ENCODE data around the gene KPNA1. TPM values are rescaled to one million over a fixed set of nuclear protein-coding genes. Genes with fewer than 3 reads are reported as not detected.
"Not testable (repeated sequence)": the region's sequence is repeated elsewhere in the genome, so short reads cannot be mapped to it uniquely, and the experiment has no call there.

Gene KPNA1
- total RNA-seq, 1 donor from 2014 or later: 58.8 TPM

DNA sequence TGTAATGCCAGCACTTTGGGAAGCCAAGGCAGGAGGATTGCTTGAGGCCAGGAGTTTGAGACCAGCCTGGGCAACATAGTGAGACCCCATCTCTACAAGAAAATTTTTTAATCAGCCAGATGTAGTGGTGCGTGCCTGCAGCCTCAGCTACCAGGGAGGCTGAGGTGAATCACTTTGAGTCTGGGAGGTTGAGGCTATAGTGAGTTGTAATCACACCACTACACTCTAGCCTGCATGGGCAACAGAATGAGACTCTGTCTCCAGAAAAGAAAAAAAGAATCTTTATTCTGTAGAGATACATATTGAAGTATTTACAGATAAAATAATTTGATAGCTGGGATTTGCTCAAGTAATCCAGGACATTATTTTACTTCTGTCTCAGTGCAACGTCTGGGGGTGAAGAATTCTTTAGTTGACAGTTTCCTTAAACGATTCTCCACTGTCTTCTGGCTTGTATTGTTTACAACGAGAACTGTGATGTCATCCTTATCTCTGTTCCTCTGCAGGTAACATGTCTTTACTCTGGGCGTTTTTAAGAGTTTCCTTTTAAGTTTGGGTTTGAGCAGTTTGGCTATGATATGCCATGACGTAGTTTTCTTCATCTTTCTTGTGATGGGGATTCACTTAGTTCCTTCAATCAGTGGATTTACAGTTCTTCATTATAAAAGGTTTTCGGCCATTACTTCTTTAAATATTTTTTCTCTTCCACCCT, 26.3 kb downstream of the KPNA1 start:
- intact Hi-C loops (cut with micrococcal nuclease): no loop called here

DNA sequence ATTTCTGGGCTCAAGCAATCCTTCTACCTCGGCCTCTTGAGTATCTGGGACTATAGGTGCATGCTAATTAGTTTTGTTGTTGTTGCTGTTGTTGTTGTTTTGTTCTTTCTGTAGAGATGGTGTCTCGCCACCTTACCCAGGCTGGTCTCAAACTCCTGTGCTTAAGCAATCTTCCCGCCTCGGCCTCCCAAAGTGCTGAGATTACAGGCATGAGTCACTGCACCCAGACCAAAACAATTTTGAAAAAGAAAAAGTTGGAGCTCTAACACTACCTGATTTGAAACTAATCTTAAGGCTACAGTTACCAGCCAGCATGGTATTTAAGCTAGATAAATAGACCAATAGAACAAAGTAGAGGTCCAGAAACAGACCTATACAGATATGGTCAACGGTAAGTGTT, 29.8 kb downstream of the KPNA1 start:
- intact Hi-C loops (cut with micrococcal nuclease): no loop called here

DNA sequence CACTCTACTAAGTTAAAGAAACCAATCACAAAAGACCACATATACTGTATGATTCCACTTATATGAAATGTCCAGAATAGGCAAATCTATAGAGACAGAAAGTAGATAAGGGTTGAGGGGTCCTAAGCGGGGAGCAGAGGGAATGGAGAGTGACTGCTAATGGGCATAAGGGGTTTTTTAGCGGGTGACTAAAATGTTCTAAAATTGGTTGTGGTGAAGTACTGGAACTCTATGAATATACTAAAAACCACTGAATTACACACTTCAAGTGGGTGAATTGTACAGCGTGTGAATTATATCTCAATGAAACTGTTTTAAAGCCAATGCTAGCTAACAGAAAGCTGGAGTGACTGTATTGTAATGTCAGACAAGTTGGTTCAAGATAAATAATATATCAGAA, 33.3 kb downstream of the KPNA1 start:
- intact Hi-C loops (cut with micrococcal nuclease): no loop called here

DNA sequence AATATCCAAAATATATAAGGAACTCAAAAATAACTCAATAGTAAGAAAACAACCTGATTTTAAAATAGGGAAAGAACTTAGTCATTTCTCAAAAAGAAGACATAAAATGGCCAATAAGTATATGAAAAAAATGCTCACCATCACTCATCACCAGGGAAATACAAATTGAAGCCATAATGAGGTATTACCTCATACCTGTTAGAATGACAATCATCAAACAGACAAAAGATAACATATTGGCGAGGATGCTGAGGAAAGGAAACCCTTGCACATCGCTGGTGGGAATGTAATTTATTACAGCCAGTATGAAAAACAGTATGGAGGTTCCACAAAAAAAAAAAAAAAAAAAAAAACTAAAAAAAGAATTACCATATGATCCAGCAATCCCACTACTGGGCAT, 38.2 kb downstream of the KPNA1 start:
- intact Hi-C loops (cut with micrococcal nuclease): no loop called here

DNA sequence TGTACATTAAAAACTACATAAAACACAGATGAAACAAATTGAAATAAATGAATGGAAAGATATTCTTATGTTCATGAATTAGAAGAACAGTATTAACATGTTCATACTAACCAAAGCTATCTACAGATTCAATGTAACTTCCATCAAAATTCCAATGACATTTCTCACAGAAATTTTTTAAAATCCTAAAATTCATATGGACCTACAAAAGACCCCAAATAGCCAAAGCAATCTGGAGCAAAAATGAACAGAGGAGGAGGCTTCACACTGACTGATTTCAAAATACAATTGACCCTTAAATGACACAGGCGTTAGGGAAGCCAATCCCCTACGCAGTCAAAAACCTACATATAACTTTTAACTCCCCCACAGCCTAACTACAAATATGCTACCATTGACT, 39.4 kb downstream of the KPNA1 start:
- intact Hi-C loops (cut with micrococcal nuclease): no loop called here

DNA sequence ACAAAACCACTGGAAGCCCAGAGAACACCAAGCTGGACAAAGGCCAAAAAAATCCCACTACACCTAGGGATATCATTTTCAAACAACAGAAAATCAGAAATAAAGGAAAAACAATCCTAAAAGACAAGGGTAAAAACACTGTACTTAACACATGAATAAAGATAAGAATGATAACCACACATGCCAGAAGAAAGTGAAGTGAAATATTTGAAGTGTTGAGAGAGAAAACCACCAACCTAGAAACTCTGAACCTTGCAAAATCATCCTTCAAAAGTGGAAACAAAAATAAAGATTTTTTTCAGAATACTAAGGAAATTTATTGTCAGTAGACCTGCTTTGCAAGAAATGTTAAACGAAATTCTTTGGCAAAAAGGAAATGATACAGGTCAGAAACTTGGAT, 45.1 kb downstream of the KPNA1 start:
- intact Hi-C loops (cut with micrococcal nuclease): no loop called here

DNA sequence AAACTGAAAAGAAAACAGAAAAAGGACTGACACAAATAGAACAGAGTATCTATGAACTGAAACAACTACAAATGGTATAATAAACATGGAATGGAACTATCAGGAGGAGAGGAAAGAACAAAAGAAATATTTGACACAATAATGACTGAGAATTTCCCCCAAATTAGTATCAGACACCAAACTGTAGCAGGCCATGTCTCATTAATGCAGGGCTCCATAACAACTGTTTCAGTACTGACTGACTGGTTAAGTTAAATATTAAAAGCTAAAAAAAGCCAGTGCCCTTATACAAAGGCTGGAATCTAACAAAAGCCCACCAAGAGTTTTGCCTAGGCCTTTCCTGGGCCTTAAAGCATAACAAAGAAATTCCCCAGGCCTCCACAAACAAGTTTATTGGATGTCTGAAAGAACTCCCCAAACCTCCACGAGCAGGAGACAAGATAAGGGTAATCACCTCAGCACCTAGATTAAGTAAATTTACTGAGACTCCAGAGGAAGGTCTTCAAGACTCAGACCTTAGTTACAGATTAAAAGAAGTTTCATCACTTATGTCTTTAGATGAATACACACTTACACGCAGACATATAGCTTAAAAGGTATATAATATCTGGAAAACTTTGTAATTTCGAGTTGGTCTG, 45.7 kb downstream of the KPNA1 start:
- intact Hi-C loops (cut with micrococcal nuclease): no loop called here

DNA sequence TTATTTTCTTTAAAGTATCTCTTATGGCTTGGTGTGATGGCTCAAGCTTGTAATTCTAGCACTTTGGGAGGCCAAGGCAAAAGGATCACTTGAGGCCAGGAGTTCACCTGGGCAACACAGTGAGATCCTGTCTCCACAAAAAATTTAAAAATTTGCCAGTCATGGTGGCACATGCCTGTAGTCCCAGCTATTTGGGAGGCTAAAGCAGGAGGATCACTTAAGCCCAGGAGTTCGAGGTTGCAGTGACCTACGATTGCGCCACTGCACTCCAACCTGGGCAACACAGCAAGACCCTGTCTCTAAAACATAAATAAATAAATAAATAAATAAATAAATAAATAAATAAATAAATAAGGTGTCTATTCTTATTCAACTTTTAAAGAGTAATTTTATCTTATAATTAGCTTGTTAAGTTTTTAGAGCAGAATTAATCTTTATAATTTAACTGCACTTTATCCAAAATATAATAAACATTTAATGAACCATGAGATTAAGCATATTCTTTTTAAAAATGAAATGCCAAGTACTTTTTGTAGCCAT, 48.0 kb downstream of the KPNA1 start:
- intact Hi-C loops (cut with micrococcal nuclease): no loop called here

DNA sequence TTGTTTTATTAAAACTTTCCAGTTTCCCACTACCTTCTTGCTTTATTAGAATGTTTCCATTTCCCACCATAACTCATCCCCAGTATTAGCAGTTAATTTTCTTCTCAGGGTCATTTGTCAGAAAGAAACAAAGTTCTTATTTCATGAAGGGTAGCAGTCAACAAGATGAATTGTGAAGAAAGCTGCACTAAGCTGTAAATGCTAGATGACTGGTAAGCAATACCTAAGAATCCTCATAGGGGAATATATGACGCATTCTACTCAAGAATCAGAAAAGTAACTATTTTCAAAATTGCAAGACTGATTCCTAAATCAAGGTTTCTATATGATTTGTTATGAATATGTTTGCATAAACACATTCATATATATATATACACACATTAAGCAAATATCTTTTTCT, 50.1 kb downstream of the KPNA1 start:
- intact Hi-C loops (cut with micrococcal nuclease): no loop called here

DNA sequence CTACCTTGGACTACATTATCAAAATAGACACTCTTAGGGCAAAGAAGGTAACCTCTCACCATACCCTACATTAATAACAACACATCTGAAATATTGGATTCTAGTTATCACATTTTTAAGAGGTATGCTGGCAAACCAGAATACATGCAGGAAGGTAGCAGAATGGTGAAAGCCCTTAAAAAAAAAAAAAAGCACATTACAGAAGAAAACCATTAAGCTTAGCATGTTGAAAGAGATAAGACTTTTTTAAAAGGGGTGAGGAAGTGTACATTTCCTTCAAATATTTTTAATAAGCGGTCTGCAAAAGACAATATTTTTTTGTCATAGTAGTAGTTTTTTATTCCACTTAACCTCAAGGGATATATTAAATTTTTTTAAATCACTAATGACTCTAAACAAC, 52.3 kb downstream of the KPNA1 start:
- intact Hi-C loops (cut with micrococcal nuclease): no loop called here

DNA sequence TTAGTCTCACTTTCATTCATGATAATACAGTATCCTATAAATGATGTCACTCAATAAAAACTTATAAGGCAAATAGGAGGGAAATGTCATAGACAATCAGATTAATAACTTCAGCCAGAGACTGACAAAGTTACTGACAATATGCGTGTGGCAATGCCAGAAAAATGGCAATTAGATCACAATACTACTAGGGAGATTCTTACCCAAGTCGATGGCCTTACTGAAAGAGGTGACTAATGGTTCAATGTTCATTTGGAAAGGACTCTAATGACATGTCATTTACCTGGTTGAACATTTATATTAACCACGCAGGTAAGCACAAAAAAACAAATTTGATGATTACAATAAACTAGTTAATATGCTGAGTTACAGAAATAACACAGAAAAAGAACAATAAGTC, 52.9 kb downstream of the KPNA1 start:
- intact Hi-C loops (cut with micrococcal nuclease): no loop called here

DNA sequence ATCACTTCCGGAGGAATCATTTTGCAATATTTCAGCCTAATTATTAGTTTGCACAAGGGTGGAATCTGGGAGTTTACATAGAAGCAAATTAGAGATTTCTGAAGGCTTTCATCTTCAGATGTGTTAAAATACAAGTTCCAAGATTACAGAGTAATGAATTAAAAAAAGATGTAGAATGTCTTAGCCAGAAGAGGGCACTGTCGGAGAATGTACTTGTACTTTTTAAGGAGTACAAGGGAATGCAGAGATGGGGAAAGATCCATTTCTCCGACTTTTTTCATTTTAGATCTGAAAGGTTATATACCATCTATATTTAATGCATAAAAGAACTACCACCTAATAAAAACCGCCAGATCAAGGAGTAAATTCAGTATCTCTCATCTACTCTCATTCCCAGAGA, 55.7 kb downstream of the KPNA1 start:
- intact Hi-C loops (cut with micrococcal nuclease): no loop called here

DNA sequence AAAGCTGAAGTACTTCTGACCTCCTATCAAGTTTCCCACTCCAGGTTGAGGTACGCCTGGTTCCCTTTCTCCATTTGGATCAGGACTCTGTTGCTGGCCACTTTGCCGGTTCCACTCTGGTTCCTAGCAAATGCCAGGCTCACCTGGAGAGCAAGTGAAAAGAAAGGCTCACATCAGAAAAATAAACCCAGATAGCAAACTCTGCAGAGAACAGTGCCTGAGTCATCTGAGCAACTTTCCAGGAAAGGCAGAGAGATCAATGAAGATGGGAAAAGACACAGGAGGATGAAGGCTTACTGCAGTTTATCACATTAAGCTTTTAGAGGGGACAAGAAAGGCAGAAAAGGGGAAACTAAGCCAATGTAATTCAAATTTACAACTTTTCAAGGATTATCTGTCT, 57.0 kb downstream of the KPNA1 start:
- intact Hi-C loops (cut with micrococcal nuclease): no loop called here

DNA sequence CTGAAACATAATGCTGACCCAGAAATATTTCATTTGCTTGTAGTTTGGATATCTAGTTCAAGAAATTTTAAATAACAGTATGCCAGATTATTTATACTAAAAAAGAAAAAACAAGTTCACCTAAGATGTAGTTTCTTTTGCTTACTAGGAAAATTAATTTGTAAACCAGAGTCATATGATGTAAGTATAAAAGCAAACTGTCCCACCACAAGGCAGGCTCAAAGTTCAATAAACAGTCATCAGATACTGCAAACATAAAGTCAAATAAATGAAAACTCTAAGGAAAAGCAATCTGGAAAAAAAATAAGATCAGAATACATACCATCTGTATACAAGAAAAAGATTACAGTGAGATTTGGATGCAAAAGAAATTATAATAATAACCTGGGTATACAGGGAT, 58.7 kb downstream of the KPNA1 start:
- intact Hi-C loops (cut with micrococcal nuclease): no loop called here

DNA sequence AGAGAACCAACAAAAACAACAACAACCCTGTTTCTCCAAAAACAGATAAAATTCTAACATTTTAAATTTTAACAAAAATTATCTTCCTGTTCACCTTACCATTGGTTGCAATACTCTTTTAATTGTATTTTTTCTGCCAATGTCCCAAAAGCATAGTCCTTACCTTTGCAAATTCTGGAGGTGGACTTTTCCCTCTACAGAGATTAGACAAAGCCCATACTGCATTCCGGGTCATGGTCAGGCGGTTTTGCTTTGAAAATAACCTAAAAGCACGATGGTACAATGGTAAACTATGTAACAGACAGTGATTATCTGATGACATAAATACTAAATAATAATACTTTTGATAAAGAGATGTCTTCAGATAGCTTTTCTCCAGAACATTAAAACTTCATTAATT, 63.4 kb downstream of the KPNA1 start:
- intact Hi-C loops (cut with micrococcal nuclease): no loop called here

DNA sequence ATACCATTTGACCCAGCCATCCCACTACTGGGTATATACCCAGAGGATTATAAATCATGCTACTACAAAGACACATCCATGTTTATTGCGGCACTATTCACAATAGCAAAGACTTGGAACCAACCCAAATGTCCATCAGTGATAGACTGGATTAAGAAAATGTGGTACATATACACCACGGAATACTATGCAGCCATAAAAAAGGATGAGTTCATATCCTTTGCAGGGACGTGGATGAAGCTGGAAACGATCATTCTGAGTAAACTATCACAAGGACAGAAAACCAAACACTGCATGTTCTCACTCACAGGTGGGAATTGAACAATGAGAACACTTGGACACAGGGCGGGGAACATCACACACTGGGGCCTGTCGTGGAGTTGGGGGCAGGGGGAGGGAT, 66.5 kb downstream of the KPNA1 start:
- intact Hi-C loops (cut with micrococcal nuclease): not testable (repeated sequence)

DNA sequence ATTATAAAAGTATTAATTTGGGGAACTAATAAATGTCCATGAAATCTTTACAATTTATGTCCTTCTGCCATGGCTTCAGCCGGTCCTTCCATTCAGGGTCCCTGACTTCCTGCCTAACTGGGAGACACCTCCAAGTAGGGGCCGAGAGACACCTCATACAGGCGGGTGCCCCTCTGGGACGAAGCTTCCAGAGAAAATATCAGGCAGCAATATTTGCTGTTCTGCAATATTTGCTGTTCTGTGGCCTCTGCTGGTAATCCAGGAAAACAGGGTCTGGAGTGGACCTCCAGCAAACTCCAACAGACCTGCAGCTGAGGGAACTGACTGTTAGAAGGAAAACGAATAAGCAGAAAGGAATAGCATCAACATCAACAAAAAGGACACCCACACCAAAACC, 70.2 kb downstream of the KPNA1 start:
- intact Hi-C loops (cut with micrococcal nuclease): not testable (repeated sequence)

DNA sequence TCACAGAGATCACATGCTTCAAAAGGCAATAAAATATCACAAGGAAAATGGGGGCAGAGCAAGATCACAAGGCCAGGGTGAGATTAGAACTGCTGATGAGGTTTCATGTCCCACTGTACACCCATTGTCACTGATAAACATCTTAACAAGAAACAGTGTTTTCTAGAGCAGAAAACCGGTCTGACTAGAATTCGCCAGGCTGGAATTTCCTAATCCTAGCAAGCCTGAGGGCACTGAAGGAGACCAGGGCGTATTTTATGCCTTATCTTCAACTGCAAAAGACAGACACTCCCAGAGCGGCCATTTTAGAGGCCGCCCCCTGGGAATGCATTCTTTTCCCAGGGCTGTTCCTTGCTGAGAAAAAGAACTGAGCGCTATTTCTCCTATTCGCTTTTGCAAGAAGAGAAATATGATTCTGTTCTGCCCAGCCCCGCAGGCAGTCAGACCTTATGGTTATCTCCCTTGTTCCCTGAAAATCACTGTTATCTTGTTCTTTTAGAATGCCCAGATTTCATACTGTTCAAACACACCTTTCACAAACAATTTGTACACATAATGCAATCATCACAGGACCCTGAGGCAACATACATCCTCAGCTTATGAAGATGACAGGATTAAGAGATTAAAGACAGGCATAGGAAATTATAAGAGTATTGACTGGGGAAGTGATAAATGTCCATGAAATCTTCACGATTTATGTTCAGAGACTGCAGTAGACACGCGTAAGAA, 70.8 kb downstream of the KPNA1 start:
- intact Hi-C loops (cut with micrococcal nuclease): not testable (repeated sequence)

DNA sequence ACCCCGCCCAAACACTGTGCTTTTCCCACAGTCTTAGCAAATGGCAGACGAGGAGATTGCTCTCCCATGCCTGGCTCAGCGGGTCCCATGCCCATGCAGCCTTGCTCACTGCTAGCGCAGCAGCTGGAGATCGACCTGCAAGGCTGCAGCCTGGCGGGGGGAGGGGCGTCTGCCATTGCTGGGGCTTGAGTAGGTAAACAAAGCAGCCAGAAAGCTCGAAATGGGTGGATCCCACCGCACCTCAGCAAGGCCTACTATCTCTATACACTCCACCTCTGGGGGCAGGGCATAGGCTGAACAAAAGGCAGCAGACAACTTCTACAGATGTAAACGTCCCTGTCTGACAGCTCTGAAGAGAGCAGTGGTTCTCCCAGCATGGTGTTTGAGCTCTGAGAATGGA, 71.6 kb downstream of the KPNA1 start:
- intact Hi-C loops (cut with micrococcal nuclease): no loop called here

DNA sequence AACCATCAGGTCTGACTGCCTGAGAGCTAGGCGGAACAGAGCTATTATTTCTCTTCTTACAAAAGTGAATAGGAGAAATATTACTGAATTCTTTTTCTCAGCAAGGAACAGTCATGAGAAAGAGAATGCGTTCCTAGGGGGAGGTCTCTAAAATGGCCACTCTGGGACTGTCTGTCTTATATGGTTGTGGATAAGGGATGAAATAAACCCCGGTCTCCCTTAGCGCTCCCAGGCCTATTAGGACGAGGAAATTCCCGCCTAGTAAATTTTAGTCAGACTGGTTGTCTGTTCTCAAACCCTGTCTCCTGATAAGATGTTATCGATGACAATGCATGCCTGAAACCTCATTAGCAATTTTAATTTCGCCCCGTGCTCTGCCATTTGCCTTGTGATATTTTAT, 78.8 kb downstream of the KPNA1 start:
- intact Hi-C loops (cut with micrococcal nuclease): no loop called here

DNA sequence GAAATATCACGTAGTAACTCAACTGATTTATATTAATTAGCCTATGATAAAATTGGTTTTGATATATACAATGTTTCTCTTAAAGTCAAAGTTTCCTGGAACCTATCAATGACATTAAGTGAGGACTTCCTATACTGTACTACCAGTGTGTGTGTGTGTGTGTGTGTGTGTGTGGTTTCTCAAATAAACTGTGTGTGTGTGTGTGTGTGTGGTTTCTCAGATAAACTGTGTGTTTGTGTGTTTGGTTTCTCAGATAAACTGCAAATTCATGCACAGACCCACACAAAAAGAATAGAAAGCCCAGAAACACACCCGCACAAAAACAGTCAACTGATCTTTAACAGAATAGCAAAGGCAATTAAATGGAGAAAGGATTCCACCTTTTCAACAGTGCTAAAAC, 84.4 kb downstream of the KPNA1 start:
- intact Hi-C loops (cut with micrococcal nuclease): no loop called here

DNA sequence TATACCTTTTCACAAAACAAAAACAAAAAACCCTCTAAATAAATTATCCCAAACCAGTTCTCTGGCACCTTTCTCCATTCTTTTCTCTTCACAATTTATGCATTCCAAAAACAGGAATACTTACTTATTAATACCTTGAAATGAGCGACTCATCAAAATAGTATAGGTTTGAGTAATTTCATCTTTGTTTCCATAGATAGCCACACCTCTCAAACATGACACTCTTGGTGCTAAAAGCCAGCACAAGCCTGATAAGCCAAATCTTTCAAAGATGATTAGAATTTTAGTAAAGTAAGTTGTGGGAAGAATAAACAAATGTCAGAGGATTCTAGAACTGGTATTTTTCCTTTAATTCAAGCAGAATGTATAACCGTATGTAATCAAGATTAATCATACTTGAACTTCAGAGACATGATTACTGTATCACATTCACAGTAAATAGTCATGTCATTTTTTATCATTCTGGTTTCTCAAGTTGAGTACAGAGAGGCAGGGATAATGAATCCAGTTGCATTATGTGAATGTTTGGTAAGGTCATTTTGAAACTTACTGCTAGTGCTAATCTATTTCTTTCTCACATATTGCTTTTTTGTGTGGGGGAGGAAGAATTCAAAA, 86.8 kb downstream of the KPNA1 start:
- intact Hi-C loops (cut with micrococcal nuclease): no loop called here

Measured in T-helper 2 cell treated with Interferon-gamma antibody and Interleukin-4, amounts not matched to agents 100 ng/mL and 5 ng/mL, for 36 hours (primary cell).